ENCODE results near the gene RIBC2. TPM values are rescaled to one million over a fixed set of nuclear protein-coding genes. Genes with fewer than 3 reads are reported as not detected.
A peak's percentile ranks its signal among the peaks of the same experiment; 100 is the strongest.
"Not testable (repeated sequence)": the region's sequence is repeated elsewhere in the genome, so short reads cannot be mapped to it uniquely, and the experiment has no call there.

The RIBC2 gene, protein sequence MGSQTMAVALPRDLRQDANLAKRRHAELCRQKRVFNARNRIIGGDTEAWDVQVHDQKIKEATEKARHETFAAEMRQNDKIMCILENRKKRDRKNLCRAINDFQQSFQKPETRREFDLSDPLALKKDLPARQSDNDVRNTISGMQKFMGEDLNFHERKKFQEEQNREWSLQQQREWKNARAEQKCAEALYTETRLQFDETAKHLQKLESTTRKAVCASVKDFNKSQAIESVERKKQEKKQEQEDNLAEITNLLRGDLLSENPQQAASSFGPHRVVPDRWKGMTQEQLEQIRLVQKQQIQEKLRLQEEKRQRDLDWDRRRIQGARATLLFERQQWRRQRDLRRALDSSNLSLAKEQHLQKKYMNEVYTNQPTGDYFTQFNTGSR
- total RNA-seq (1 to 10 TPM in 1 of 9 donors, not detected in 8; 1.0 TPM), polyA plus RNA-seq (under 1 TPM in 1 of 2 donors, not detected in 1; 0.07 TPM)
- long read RNA-seq, donor 1 = 0 reads
- long read RNA-seq, donor 2, partial matches to known transcripts = 1 of 1 reads
- long read RNA-seq, donor 2, other reads (novel, unspliced or antisense) = 0 of 1 reads
- long read RNA-seq, donor 3 = 0 reads

DNA sequence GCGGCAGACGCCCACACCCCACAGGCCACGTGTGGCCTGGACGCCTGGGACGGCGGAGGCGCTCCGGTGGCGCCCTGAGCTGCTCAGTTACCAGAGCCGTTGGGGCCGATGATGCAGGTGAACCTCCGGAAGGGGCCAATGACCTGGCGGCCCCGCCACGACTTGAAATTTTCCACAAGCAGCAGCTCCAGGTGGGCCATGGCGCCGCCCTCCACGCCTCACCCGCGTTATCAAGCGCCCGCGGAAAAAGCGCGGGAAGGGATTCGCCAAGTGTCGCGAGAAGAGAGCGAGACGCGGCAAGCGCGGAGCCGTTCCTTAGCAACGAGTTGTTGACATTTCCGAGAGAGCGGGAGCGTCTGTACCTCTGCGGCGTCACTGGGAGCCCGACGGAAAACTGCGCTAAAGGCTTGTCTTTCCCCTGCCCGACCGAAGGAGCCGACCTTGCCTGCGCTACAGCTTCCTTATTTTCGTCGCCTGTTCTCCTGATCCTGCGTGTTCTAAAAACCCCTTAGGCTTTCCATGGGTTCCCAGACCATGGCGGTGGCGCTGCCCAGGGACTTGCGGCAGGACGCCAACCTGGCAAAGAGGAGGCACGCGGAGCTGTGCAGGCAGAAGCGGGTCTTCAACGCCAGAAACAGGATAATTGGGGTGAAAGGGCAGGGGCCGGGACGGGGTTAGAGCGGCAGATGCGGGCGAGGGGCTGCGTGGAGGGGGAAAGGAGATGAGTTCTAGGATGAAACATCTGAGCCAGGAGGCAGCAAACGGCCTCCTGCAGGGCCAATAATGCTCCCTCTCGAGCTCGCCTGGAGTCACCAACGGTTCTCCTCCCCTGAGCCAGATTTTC lies at the start of gene RIBC2, which contains the start of gene SMC1B:
Gene RIBC2 (plus strand): TSS at position 326 of the 844 bp plus-strand sequence. CDS start 194 bp downstream, at position 520.
Gene SMC1B (minus strand): TSS at position 232 of the 844 bp plus-strand sequence. CDS start 32 bp downstream, at position 200.
- Histone ChIP-seq H3K27ac (no peak within 1 kb of the TSS), H3K36me3 (no peaks in the 10 kb centered on the region), H3K27me3 (peaks cover 0 to 9% (median 0%) of the 10 kb centered on the region in 9 donors), H3K9me3 (no peaks in the 10 kb centered on the region), H3K4me1 (peaks cover 0 to 15% (median 7%) of the 10 kb centered on the region in 12 donors), H3K4me3 (peak within 1 kb of the TSS; percentile 8 to 64 (median 45))
- ATAC-seq (peak; percentile 75 to 97 (median 92)), DNase-seq (peak; percentile 66 to 86 (median 77))
- intact Hi-C loops (cut with DNase I) = loop anchor here in 1 of 10 donors (10.0 kb wide), 1 partner anchor 99 kb away; no protein-coding TSS in a partner anchor
- WGBS, 4 donors = 10 to 12% (median 11%) methylated on average over 65 to 68 of the region's 68 CpGs
- TF ChIP-seq, protein P1, sequence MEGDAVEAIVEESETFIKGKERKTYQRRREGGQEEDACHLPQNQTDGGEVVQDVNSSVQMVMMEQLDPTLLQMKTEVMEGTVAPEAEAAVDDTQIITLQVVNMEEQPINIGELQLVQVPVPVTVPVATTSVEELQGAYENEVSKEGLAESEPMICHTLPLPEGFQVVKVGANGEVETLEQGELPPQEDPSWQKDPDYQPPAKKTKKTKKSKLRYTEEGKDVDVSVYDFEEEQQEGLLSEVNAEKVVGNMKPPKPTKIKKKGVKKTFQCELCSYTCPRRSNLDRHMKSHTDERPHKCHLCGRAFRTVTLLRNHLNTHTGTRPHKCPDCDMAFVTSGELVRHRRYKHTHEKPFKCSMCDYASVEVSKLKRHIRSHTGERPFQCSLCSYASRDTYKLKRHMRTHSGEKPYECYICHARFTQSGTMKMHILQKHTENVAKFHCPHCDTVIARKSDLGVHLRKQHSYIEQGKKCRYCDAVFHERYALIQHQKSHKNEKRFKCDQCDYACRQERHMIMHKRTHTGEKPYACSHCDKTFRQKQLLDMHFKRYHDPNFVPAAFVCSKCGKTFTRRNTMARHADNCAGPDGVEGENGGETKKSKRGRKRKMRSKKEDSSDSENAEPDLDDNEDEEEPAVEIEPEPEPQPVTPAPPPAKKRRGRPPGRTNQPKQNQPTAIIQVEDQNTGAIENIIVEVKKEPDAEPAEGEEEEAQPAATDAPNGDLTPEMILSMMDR (IDR thresholded peaks at IDR 0.05) = peak in 1 of 12 donors; percentile 4
- TF ChIP-seq POLR2A (IDR thresholded peaks at IDR 0.05) = no peak

DNA sequence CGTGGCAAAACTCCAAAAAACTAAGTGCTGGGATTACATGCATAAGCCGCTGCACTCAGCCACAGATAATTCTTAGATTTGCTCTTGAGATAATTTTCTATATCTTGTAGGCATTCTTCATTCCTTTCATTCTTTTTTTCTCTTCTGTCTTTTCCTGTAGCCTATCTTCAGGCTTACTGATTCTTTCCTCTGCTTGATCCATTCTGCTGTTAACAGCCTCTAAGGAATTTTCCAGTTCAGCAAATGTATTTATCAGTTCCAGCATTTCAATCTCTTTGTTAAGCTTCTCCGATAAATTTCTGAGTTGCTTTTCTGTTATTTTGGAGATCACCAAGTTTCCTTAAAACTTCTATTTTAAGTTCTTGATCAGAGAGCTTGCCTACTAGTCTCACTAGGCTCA lies 46.8 kb upstream of the RIBC2 start:
- Histone ChIP-seq H3K27ac (no peak overlapping the region), H3K4me3 (no peak overlapping the region)
- TF ChIP-seq POLR2A (IDR thresholded peaks at IDR 0.05) = no peak
- TF ChIP-seq, protein P1 (IDR thresholded peaks at IDR 0.05) = no peak

DNA sequence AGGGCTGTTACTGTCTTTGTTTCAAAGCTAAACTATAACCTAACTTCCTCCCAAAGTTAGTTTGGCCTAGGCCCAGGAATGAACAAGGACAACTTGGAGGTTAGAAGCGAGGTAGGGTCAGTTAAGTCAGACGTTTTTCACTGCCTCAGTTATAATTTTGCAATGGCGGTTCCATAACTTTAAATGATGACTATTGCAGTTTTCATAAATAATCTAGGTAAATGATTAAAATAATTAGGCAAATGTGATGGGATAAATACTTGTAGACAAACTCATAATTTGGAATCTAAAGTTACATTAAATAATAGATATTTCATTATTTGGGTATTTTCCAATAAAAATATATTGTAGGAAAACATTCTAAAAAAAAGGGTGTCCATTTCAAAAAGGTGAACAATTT lies 39.9 kb upstream of the RIBC2 start:
- ATAC-seq; H3K27me3 ChIP-seq; DNase-seq; H3K4me3 ChIP-seq; H3K9me3 ChIP-seq; H3K4me1 ChIP-seq; intact Hi-C loops (cut with DNase I); H3K27ac ChIP-seq; H3K36me3 ChIP-seq: not testable (repeated sequence)
- WGBS, 4 donors = 83 to 90% (median 85%) methylated on average over 3 of the region's 3 CpGs

More for the DNA sequence above, 46.8 kb upstream of the RIBC2 start:
- H3K27me3 ChIP-seq = peaks cover 0 to 3% (median 0%) of the 10 kb centered on the region in 9 donors
- ATAC-seq (no peak), DNase-seq (no peak)
- no peaks in the 10 kb centered on the region for H3K36me3 ChIP-seq
- H3K9me3 ChIP-seq = peaks cover 0 to 24% (median 12%) of the 10 kb centered on the region in 12 donors
- H3K4me1 ChIP-seq = no peaks in the 10 kb centered on the region
- 79 to 88% (median 85%) methylated on average over 3 of the region's 3 CpGs for WGBS, 4 donors
- intact Hi-C loops (cut with DNase I) = no loop called here

DNA sequence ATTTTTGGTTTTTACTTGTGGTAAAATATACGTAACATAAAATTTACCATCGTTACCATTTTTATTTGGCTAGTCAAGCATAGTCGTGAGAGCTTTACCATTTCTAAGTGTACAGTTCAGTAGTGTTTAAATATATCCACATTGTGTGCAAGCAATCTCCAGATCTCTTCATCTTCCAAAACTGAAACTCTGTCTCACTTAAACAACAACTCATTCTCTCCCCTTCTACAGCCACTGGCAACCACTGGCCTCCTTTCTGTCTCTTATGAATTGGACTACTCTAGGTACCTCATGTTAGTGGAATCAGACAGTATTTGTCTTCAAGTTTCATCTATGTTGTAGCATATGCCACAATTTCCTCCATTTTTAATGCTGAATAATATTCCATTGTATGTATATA lies 37.5 kb upstream of the RIBC2 start:
- Histone ChIP-seq H3K9me3 (no peaks in the 10 kb centered on the region), H3K4me1 (peaks cover 0 to 9% (median 0%) of the 10 kb centered on the region in 12 donors), H3K27ac (no peak overlapping the region), H3K4me3 (no peak overlapping the region), H3K27me3 (no peaks in the 10 kb centered on the region), H3K36me3 (no peaks in the 10 kb centered on the region)
- intact Hi-C loops (cut with DNase I) = no loop called here
- no peak for TF ChIP-seq POLR2A (IDR thresholded peaks at IDR 0.05)
- TF ChIP-seq, protein P1 (IDR thresholded peaks at IDR 0.05) = no peak
- 77 to 95% (median 93%) methylated on average over 3 of the region's 3 CpGs for WGBS, 4 donors
- no peak for ATAC-seq
- DNase-seq = no peak
